MCF 10A (cell line): Measurements from ENCODE around the gene PSMD14. TPM values are rescaled to one million over a fixed set of nuclear protein-coding genes. Genes with fewer than 3 reads are reported as not detected.
A peak's percentile ranks its signal among the peaks of the same experiment; 100 is the strongest.

Experiments
- BruUV-seq: library from RNA; stranded (reverse); fragments of 400-500 nt; replicated peaks from 2 replicates; lab custom pipeline; 2021; lab: Mats Ljungman, UMichigan
- CTCF ChIA-PET: fragments of 300-600 bp; sonication (Branson Sonifier 250); formaldehyde crosslinking; extraction: SDS; loops from one replicate; lab custom pipeline; 2021; ENCODE audit warnings: antibody characterized with exemption, inconsistent platforms; lab: Yijun Ruan, JAX
- POLR2A ChIA-PET: fragments of 300-600, 350-650 bp; sonication (Branson Sonifier 250); formaldehyde crosslinking; extraction: SDS; loops from one replicate; lab custom pipeline; 2020; ENCODE audit warnings: antibody characterized with exemption, inconsistent platforms; lab: Yijun Ruan, JAX
- DNase-seq: peaks from one replicate; pipeline ENCODE4 v3.0.0-alpha.2; 2018; ENCODE audit not compliant: unreplicated experiment
- H3K27ac Mint-ChIP-seq: one replicate; pipeline ENCODE4 v1.8.0; 2022; ENCODE audit warnings: mild to moderate bottlenecking, low read depth, mixed read lengths; ENCODE audit not compliant: unreplicated experiment
- H3K27me3 Mint-ChIP-seq: one replicate; pipeline ENCODE4 v1.8.0; 2022; ENCODE audit warnings: mixed read lengths; ENCODE audit not compliant: insufficient read depth, unreplicated experiment
- H3K36me3 Mint-ChIP-seq: one replicate; pipeline ENCODE4 v1.8.0; 2022; ENCODE audit warnings: mild to moderate bottlenecking, moderate library complexity, mixed read lengths; ENCODE audit not compliant: insufficient read depth, unreplicated experiment
- H3K4me1 Mint-ChIP-seq: one replicate; pipeline ENCODE4 v1.8.0; 2022; ENCODE audit warnings: mixed read lengths; ENCODE audit not compliant: insufficient read depth, unreplicated experiment
- H3K4me3 Mint-ChIP-seq: one replicate; pipeline ENCODE4 v1.8.0; 2022; ENCODE audit warnings: mild to moderate bottlenecking, moderate library complexity, mixed read lengths; ENCODE audit not compliant: unreplicated experiment
- H3K9me3 Mint-ChIP-seq: one replicate; pipeline ENCODE4 v1.8.0; 2022; ENCODE audit warnings: mixed read lengths; ENCODE audit not compliant: unreplicated experiment
- CTCF ChIP-seq: fragments of 200-600 bp; IDR thresholded peaks from one replicate; pipeline ENCODE4 v1.8.0; 2022; ENCODE audit warnings: antibody characterized with exemption, mild to moderate bottlenecking; ENCODE audit not compliant: unreplicated experiment
- intact Hi-C: fragments of 100-400 bp; cut with micrococcal nuclease; formaldehyde crosslinking; loops from 2 replicates; pipeline ENCODE4 v1.14.1; 2022
- total RNA-seq: library from RNA; stranded (reverse); gene quantifications from 2 replicates; pipeline ENCODE4 v1.2.3, GENCODE V29; 2022

The PSMD14 gene
- total RNA-seq, 1 experiment from 2014 or later = 130 TPM

- Mint-ChIP-seq H3K27me3 (no peaks in the 10 kb centered on the region), H3K4me1 (no peaks in the 10 kb centered on the region)
These were observed 63.6 kb downstream of the PSMD14 start for GRCh38 chr2:161371869-161372268.

GRCh38 chr2:161373942-161374341, 65.7 kb downstream of the PSMD14 start:
- intact Hi-C loops = no loop called here
- no TSS peak for BruUV-seq
- H3K9me3 Mint-ChIP-seq = no peaks in the 10 kb centered on the region
- H3K27ac Mint-ChIP-seq = no peak overlapping the region
- H3K4me1 Mint-ChIP-seq = no peaks in the 10 kb centered on the region
- DNase-seq = no peak
- ChIA-PET CTCF (no interaction called here), POLR2A (interaction anchor here (0.7 to 1.0 kb wide), 2 partner anchors 72 to 130 kb away, joined by 3 to 5 read pairs; no protein-coding TSS in a partner anchor)
- TF ChIP-seq CTCF = no peak
- H3K27me3 Mint-ChIP-seq = no peaks in the 10 kb centered on the region
- peaks cover 16% of the 10 kb centered on the region for H3K36me3 Mint-ChIP-seq
- no peak overlapping the region for H3K4me3 Mint-ChIP-seq

More at GRCh38 chr2:161371869-161372268, 63.6 kb downstream of the PSMD14 start:
- TF ChIP-seq CTCF = no peak
- POLR2A ChIA-PET = interaction anchor here (0.6 kb wide), 1 partner anchor 44 kb away, joined by 3 read pairs; no protein-coding TSS in a partner anchor
- no peak for DNase-seq
- H3K9me3 Mint-ChIP-seq = no peaks in the 10 kb centered on the region
- peaks cover 28% of the 10 kb centered on the region for H3K36me3 Mint-ChIP-seq
- no TSS peak for BruUV-seq
- intact Hi-C loops = no loop called here
- H3K4me3 Mint-ChIP-seq = no peak overlapping the region
- no peak overlapping the region for H3K27ac Mint-ChIP-seq
- CTCF ChIA-PET = interaction anchor here (0.6 to 0.9 kb wide), 2 partner anchors 46 to 148 kb away, joined by 3 read pairs; no protein-coding TSS in a partner anchor

GRCh38 chr2:161374446-161374845, 66.2 kb downstream of the PSMD14 start:
- DNase-seq = no peak
- Mint-ChIP-seq H3K36me3 (peaks cover 16% of the 10 kb centered on the region), H3K4me3 (no peak overlapping the region), H3K27me3 (no peaks in the 10 kb centered on the region), H3K4me1 (peaks cover 2% of the 10 kb centered on the region), H3K9me3 (no peaks in the 10 kb centered on the region), H3K27ac (no peak overlapping the region)
- TF ChIP-seq CTCF = no peak
- intact Hi-C loops = no loop called here
- ChIA-PET POLR2A (interaction anchor here (0.7 to 1.0 kb wide), 3 partner anchors 71 to 866 kb away, joined by 3 to 5 read pairs (median 4); no protein-coding TSS in a partner anchor), CTCF (no interaction called here)
- no TSS peak for BruUV-seq

GRCh38 chr2:161379740-161380139, 71.5 kb downstream of the PSMD14 start:
- H3K4me3 Mint-ChIP-seq = no peak overlapping the region
- intact Hi-C loops = no loop called here
- ChIA-PET CTCF (no interaction called here), POLR2A (interaction anchor here (1.2 kb wide), 1 partner anchor 19 kb away, joined by 3 read pairs; no protein-coding TSS in a partner anchor)
- DNase-seq = peak; percentile 13
- peaks cover 8% of the 10 kb centered on the region for H3K36me3 Mint-ChIP-seq
- BruUV-seq = no TSS peak
- no peak for TF ChIP-seq CTCF
- no peaks in the 10 kb centered on the region for H3K9me3 Mint-ChIP-seq
- peaks cover 5% of the 10 kb centered on the region for H3K4me1 Mint-ChIP-seq
- H3K27ac Mint-ChIP-seq = peak overlapping the region; percentile 38
- H3K27me3 Mint-ChIP-seq = no peaks in the 10 kb centered on the region
